Epithelial cell of proximal tubule (primary cell): Measurements from ENCODE around the gene FBL. TPM values are rescaled to one million over a fixed set of nuclear protein-coding genes. Genes with fewer than 3 reads are reported as not detected.
"Not testable (repeated sequence)": the region's sequence is repeated elsewhere in the genome, so short reads cannot be mapped to it uniquely, and the experiment has no call there.

Experiments
- DNase-seq: peaks from one replicate; pipeline ENCODE4 v3.0.0-alpha.2; 2011; ENCODE audit warnings: low read depth
- H3K4me3 ChIP-seq: 2 replicates; pipeline ENCODE4 v1.5.1; 2011; ENCODE audit warnings: low read depth, mild to moderate bottlenecking, low read length
- CTCF ChIP-seq: conservative IDR thresholded peaks from 2 replicates; pipeline ENCODE4 v1.5.1; 2012; ENCODE audit warnings: low read depth, mild to moderate bottlenecking, low read length
- total RNA-seq: library from RNA; depleted of rRNA; stranded (reverse); fragments of >200 nt; gene quantifications from 2 replicates; pipeline ENCODE4 v1.2.3, GENCODE V29; 2015

FBL gene
- total RNA-seq, result 187 and 237 TPM in 2 replicates

GRCh38 chr19:39845933-39846677 lies at the start of gene FBL:
FBL (minus strand) TSS chr19:39846379; CDS start chr19:39846300, 79 bp downstream.
- peak within 1 kb of the TSS; percentile 81 for H3K4me3 ChIP-seq
- TF ChIP-seq CTCF, result no peak
- no peak for DNase-seq

- not testable (repeated sequence) for DNase-seq, H3K4me3 ChIP-seq
These were observed 48.9 kb upstream of the FBL start for GRCh38 chr19:39895096-39895495.

GRCh38 chr19:39894236-39894606 lies 48.0 kb upstream of the FBL start:
- not testable (repeated sequence) for DNase-seq, H3K4me3 ChIP-seq

- H3K4me3 ChIP-seq, DNase-seq: not testable (repeated sequence)
These were observed 47.4 kb upstream of the FBL start for GRCh38 chr19:39893366-39894235.

- not testable (repeated sequence) for H3K4me3 ChIP-seq, DNase-seq
These were observed 46.3 kb upstream of the FBL start for GRCh38 chr19:39892506-39892902.

GRCh38 chr19:39891660-39892505 lies 45.7 kb upstream of the FBL start:
- not testable (repeated sequence) for H3K4me3 ChIP-seq, DNase-seq

GRCh38 chr19:39890755-39891551 lies 44.8 kb upstream of the FBL start:
- H3K4me3 ChIP-seq, result no peak overlapping the region
- TF ChIP-seq CTCF, result no peak
- DNase-seq, result no peak

- DNase-seq, H3K4me3 ChIP-seq: not testable (repeated sequence)
These were observed 43.9 kb upstream of the FBL start for GRCh38 chr19:39889872-39890754.

- H3K4me3 ChIP-seq, DNase-seq: not testable (repeated sequence)
These were observed 41.3 kb upstream of the FBL start for GRCh38 chr19:39887456-39887951.

GRCh38 chr19:39885821-39886554 lies 39.8 kb upstream of the FBL start:
- DNase-seq, H3K4me3 ChIP-seq: not testable (repeated sequence)

- not testable (repeated sequence) for DNase-seq, H3K4me3 ChIP-seq
These were observed 38.5 kb upstream of the FBL start for GRCh38 chr19:39884721-39885120.

GRCh38 chr19:39882645-39883044 lies 36.5 kb upstream of the FBL start:
- not testable (repeated sequence) for H3K4me3 ChIP-seq, DNase-seq
